Pancreas (tissue), 10 donors: ENCODE data around the gene DTYMK. TPM values are rescaled to one million over a fixed set of nuclear protein-coding genes. Genes with fewer than 3 reads are reported as not detected.

ENCODE experiments used
- ATAC-seq, 4 donors: fragments of 200-7000 bp; cut with Tn5 transposase; one replicate each; pipeline versions ENCODE4 v1.8.0 to v1.9.1; 2020; ENCODE audit warnings: mild to moderate bottlenecking in 4 of 4, moderate library complexity in 4 of 4
- DNase-seq, 6 donors: peaks; one replicate each; pipeline ENCODE4 v3.0.0-alpha.2; 2020
- FAIRE-seq: peaks from 2 replicates; lab custom pipeline; 2012; peaks lifted over from hg19 to GRCh38; lab: Jason Lieb, UNC
- H3K27ac ChIP-seq, 4 donors: fragments of 200-600 bp; sonication (generic); 1 replicate in 3 of 4; 2 replicates in 1 of 4; pipeline versions ENCODE4 v1.5.0 to v1.8.0; 2020
- H3K27me3 ChIP-seq, 4 donors: fragments of 200-600 bp; one replicate each; pipeline ENCODE4 v1.8.0; 2021
- H3K36me3 ChIP-seq, 3 donors: fragments of 200-600 bp; sonication (generic) in 1 of 3; one replicate each; pipeline versions ENCODE4 v1.5.0 to v1.8.0; 2020 to 2021
- H3K4me1 ChIP-seq, 3 donors: fragments of 200-600 bp; one replicate each; pipeline ENCODE4 v1.8.0; 2021
- H3K4me3 ChIP-seq, 4 donors: fragments of 200-600 bp; sonication (generic) in 2 of 4; one replicate each; pipeline versions ENCODE4 v1.5.0 to v1.8.0; 2020 to 2021
- H3K9me3 ChIP-seq, 4 donors: fragments of 200-600 bp; one replicate each; pipeline ENCODE4 v1.8.0; 2021
- CTCF ChIP-seq, 4 donors: fragments of 200-600 bp; sonication (generic) in 3 of 4; IDR thresholded peaks; one replicate each; pipeline versions ENCODE4 v1.5.0 to v1.8.0; 2021; ENCODE audit warnings: antibody characterized with exemption in 4 of 4
- WGBS, 2 donors: extraction: QIAGEN DNeasy Blood & Tissue Kit; methylation state at CpG; one replicate each; pipeline ENCODE4 v1.1.7; 2013; 5-methylcytosine and 5-hydroxymethylcytosine counted together
- intact Hi-C, 3 donors: fragments of 100-400 bp; cut with DNase I; formaldehyde crosslinking; loops; one replicate each; pipeline versions ENCODE4 v1.11.1 to v1.14.2; 2022
- polyA plus RNA-seq, 2 donors: library from polyadenylated mRNA; stranded (reverse); fragments of 200-250 nt; gene quantifications; one replicate each; pipeline ENCODE4 v1.2.3, GENCODE V29; 2013
- total RNA-seq, 6 donors: library from RNA; stranded (reverse); fragmentation: NEBNext Ultra II Directional in 4 of 6; extraction: Animal tissue kit (Norgen Biotek cat#: 25700) in 4 of 6; gene quantifications; one replicate each; pipeline versions ENCODE4 v1.2.1 to v1.2.4, GENCODE V29; 2021 to 2023
- donor health status: healthy with polysubstance abuse.
- donor health status: DM: no; HTN: no; CAD: no; lungs with moderate emphysema.
- donor health status: DM: no; HTN: no; CAD: no.
- donor health status: control.
- donor health status: control.
- donor health status: Bipolar disorder and iron deficiency.
- donor health status: DM: yes; HTN: yes; CAD: no.
- donor health status: DM: no; HTN: no; CAD: no.
- donor health status: DM: no; HTN: no; CAD: no.
- donor health status: DM: yes; HTN: yes; CAD: no.

The DTYMK gene
- total and polyA plus RNA-seq, 8 donors = 3.7 to 11.0 (median 8.4) TPM

GRCh38 chr2:241627675-241628074, 58.9 kb downstream of the DTYMK start:
- no peak for DNase-seq
- no peak for TF ChIP-seq CTCF (IDR thresholded peaks at IDR 0.05)
- ATAC-seq = no peak
- Histone ChIP-seq H3K4me1 (peaks cover 0 to 5% (median 0%) of the 10 kb centered on the region in 3 donors), H3K27me3 (no peaks in the 10 kb centered on the region), H3K4me3 (no peak overlapping the region), H3K27ac (no peak overlapping the region), H3K9me3 (no peaks in the 10 kb centered on the region), H3K36me3 (peaks cover 0 to 4% (median 0%) of the 10 kb centered on the region in 3 donors)
- FAIRE-seq = no peak
- intact Hi-C loops = no loop called here
- 86 to 94% methylated on average over 9 to 10 of the region's 10 CpGs for WGBS, 2 donors

Other genes starting within 250 kb of the DTYMK start
- 100 to 1,000 TPM in 1 of 6 donors, 10 to 100 TPM in 5; 60.6 to 103 (median 71.7) TPM for gene STK25, start 178.2 kb downstream of the DTYMK start, total RNA-seq
- 100 to 1,000 TPM; 265 to 282 TPM for gene STK25, start 178.2 kb downstream of the DTYMK start, polyA plus RNA-seq
- gene BOK, start 128.1 kb downstream of the DTYMK start, total RNA-seq = 10 to 100 TPM in 5 of 6 donors, 1 to 10 TPM in 1; 10.0 to 24.8 (median 12.6) TPM
- gene BOK, start 128.1 kb downstream of the DTYMK start, polyA plus RNA-seq = 10 to 100 TPM; 10.1 to 11.5 TPM
- gene THAP4, start 49.7 kb downstream of the DTYMK start, total RNA-seq = 10 to 100 TPM; 22.4 to 28.7 (median 25.8) TPM
- gene THAP4, start 49.7 kb downstream of the DTYMK start, polyA plus RNA-seq = 10 to 100 TPM; 37.4 to 42.9 TPM
- 10 to 100 TPM; 22.8 to 65.2 (median 30.4) TPM for gene ATG4B, start 49.1 kb downstream of the DTYMK start, total RNA-seq
- 100 to 1,000 TPM in 1 of 2 donors, 10 to 100 TPM in 1; 64.6 to 107 TPM for gene ATG4B, start 49.1 kb downstream of the DTYMK start, polyA plus RNA-seq
- 10 to 100 TPM; 14.1 to 28.1 (median 20.7) TPM for gene ING5, start 15.2 kb upstream of the DTYMK start, total RNA-seq
- 10 to 100 TPM; 42.8 to 63.9 TPM for gene ING5, start 15.2 kb upstream of the DTYMK start, polyA plus RNA-seq
- 10 to 100 TPM; 14.9 to 30.5 (median 20.6) TPM for gene D2HGDH, start 47.8 kb upstream of the DTYMK start, total RNA-seq
- gene D2HGDH, start 47.8 kb upstream of the DTYMK start, polyA plus RNA-seq = 100 to 1,000 TPM in 1 of 2 donors, 10 to 100 TPM in 1; 93.1 to 116 TPM
- gene GAL3ST2, start 90.0 kb upstream of the DTYMK start, total RNA-seq = not detected
- not detected for gene GAL3ST2, start 90.0 kb upstream of the DTYMK start, polyA plus RNA-seq
- gene NEU4, start 122.4 kb upstream of the DTYMK start, total RNA-seq = not detected
- gene NEU4, start 122.4 kb upstream of the DTYMK start, polyA plus RNA-seq = under 1 TPM; 0.31 to 0.42 TPM
- under 1 TPM in 5 of 6 donors, not detected in 1; 0.14 to 0.63 (median 0.29) TPM for gene PDCD1, start 172.1 kb upstream of the DTYMK start, total RNA-seq
- gene PDCD1, start 172.1 kb upstream of the DTYMK start, polyA plus RNA-seq = under 1 TPM; 0.09 to 0.23 TPM
- gene RTP5, start 182.9 kb upstream of the DTYMK start, total RNA-seq = not detected
- under 1 TPM; 0.02 to 0.19 TPM for gene RTP5, start 182.9 kb upstream of the DTYMK start, polyA plus RNA-seq